GDM1 (cell line): ENCODE results near the gene IL1RAP.
A peak's percentile ranks its signal among the peaks of the same experiment; 100 is the strongest.
"Not testable (repeated sequence)": the region's sequence is repeated elsewhere in the genome, so short reads cannot be mapped to it uniquely, and the experiment has no call there.

Experiments
- DNase-seq: peaks from one replicate; lab custom pipeline; 2025; lab: John Stamatoyannopoulos, UW

IL1RAP gene, protein sequence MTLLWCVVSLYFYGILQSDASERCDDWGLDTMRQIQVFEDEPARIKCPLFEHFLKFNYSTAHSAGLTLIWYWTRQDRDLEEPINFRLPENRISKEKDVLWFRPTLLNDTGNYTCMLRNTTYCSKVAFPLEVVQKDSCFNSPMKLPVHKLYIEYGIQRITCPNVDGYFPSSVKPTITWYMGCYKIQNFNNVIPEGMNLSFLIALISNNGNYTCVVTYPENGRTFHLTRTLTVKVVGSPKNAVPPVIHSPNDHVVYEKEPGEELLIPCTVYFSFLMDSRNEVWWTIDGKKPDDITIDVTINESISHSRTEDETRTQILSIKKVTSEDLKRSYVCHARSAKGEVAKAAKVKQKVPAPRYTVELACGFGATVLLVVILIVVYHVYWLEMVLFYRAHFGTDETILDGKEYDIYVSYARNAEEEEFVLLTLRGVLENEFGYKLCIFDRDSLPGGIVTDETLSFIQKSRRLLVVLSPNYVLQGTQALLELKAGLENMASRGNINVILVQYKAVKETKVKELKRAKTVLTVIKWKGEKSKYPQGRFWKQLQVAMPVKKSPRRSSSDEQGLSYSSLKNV

GRCh38 chr3:190513409-190514370 is at the start of gene IL1RAP:
IL1RAP (plus strand) TSS chr3:190514085; CDS start chr3:190564290, 50,205 bp downstream.
- DNase-seq: peak; percentile 92

DNA sequence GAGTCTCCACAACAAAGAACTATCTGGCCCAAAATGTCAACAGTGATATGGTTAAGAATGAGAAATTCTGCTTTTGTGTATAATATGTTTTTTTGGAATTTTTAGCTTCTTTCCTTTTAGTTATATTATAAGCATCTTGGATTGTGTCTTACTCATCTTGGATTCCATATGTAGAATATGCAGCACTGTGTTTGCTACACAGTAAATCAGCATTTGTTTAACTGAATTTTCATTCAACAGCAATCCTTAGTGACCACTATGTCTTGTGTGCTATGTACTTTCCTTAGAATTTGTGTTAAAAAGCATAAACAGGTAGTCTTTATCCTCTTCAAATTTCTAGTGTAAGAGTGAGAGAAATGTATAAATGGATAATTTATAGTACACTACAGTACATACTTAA is 46.0 kb upstream of the IL1RAP start:
- no peak for DNase-seq

DNA sequence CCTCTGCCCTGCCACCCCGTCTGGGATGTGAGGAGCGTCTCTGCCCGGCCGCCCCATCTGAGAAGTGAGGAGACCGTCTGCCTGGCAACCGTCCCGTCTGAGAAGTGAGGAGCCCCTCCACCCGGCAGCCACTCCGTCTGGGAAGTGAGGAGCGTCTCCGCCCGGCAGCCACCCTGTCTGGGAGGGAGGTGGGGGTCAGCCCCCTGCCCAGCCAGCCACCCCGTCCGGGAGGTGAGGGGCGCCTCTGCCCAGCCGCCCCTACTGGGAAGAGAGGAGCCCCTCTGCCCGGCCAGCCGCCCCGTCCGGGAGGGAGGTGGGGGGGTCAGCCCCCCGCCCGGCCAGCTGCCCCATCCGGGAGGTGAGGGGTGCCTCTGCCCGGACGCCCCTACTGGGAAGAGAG is 40.6 kb upstream of the IL1RAP start:
- DNase-seq: not testable (repeated sequence)

DNA sequence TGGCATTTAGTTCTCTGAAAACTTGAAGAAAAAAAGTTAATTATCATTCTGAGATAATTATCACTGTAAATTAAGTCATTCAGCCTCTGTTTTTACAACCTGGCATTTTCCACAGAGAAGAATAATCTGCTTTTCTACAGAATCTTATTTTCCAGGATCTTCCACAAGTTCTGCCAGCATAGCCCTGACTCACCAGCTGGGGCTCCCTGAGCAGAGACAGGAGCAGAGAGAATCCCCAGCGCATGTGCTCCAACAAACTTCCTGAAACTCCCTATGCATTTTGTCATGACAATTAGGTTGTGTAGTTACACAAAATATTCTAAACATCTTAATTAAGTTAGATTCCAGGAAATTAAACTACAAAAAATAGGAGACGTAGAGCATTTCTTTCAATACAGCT is 32.1 kb upstream of the IL1RAP start:
- no peak for DNase-seq

DNA sequence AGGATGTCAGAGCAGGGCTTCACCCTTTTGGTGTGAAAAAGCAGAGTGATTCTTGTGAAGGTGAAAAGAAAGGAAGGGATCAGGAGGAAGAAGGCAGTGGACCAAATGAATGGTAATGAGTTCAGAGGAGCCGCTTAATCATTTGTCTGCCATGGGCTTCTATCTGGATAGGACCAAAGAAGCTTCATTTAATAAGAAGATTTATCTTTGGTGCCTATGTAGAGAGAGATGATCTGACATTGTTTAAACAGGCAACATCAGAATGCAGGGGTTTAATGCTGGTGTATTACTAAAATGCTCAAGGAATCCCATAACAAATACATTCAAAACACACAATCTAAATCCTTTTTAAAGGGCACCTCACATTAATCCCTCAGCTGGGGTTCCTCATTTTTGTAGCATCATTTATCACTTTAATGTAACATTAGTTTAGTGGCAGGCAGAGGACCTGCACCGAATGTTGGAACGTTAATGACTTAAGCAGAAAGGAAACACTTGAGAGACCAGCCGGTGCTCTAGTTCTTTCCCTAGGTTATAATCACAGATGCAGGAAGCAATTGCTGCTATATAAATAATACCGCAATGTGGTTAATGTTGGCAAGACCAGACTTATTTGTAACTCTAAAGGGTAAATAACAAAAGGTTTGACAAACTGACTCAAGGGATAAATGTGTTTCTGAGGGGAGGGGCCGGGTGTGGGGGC is 27.9 kb upstream of the IL1RAP start:
- peak; percentile 18 for DNase-seq

DNA sequence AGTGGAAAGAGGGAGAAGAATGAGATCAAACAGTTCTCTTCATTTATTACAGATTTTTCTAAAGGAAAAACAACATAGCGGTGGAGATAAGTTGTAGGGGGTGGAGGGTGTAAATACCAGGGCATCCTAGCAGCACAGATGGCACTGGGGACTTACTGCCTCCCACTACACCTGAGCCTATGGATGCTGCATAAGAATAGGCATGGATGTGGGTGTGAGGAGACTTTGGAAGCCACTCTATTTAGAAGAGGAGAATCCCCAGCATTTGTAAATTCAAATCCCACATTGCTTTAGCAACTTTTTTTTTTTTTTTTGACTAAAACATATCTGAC is 27.4 kb upstream of the IL1RAP start:
- DNase-seq: no peak

GRCh38 chr3:190486908-190487607 is 26.8 kb upstream of the IL1RAP start:
- no peak for DNase-seq

DNA sequence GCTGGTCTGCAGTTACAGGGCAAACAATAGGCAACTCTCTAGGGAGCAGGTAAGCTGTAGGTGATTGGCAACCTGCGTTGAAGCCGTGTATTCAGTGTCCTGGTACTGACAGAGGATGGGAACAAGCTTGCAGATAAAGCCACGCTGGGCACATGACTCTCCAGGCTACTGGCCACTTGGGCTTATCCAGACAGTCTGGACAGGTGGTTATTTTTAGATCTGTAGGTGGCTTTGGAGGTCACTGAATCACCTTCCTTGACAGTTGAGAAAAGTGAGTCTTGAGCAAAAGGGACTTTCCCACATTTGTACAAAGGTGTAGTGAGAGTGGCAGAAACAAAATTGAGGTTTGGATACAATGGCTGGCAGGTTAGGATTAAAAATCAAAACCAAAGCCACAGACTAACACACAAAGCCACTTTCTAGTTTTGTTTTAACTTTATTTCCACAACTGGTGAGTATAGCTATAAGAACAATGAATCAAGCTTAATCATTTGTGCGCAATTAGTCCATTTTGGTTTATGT is 22.3 kb upstream of the IL1RAP start:
- no peak for DNase-seq

- DNase-seq: no peak
These were observed 21.8 kb upstream of the IL1RAP start for GRCh38 chr3:190492129-190492528.

- no peak for DNase-seq
These were observed 20.9 kb upstream of the IL1RAP start for GRCh38 chr3:190492966-190493365.

DNA sequence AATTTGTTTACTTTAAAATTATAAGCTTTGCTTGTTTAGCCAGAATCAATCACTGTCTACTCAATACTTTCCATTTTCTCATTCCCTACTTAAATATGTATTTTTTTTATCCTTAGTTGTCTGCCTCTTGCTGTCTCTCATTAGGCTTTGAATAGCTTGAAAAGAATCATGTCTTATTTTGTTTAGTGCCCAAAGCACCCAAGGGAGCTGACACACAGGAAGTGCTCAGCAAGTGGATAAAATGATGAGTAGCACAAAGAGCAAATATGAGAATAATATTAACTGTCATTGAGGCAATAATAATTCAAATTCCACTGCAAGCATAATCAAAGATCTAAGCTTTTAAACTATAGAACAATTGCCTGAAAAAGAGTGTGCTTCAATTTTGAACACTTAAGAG is 19.0 kb upstream of the IL1RAP start:
- DNase-seq: no peak

- DNase-seq: no peak
These were observed 18.5 kb upstream of the IL1RAP start for GRCh38 chr3:190495354-190495753.

- no peak for DNase-seq
These were observed 18.1 kb upstream of the IL1RAP start for GRCh38 chr3:190495796-190496195.

DNA sequence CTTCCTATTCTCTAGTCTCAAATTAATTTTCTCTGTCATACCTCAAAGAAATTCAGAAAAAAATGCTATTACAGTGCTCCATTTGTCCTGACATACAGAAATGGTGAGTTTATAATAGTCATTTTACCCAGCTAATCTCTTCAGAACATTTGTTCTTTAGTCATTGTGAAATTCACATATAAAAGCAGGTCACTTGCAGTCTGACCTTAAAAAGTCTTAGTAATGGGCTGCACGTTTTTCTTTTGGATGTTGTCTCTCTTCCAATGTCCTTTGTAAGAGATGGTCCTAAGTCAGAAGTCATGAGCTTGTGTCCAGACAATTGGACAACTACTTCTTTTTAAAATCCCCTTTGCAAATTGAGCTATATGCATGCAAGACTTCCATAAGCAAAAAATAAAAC is 17.0 kb upstream of the IL1RAP start:
- no peak for DNase-seq

DNA sequence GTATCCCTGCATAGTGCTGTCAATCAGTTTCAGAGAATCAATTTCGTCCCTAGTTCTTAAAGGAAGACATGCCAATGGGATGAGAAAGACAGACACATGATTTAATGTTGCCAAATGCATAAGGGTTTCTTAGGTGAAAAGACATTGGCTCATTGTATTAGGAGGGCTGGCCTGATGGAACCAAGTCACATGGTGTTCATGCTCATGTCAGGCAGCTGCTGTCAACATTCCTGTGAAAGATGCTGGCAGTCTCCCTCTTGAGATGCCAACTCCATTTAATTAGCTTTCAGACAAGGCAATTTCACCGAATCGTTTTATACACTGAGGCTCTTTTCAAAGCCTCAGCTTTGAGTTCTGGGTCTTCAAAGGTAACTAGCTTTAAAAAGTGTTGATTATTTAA is 16.1 kb upstream of the IL1RAP start:
- DNase-seq: no peak

- DNase-seq: no peak
These were observed 15.6 kb upstream of the IL1RAP start for GRCh38 chr3:190498293-190498692.

DNA sequence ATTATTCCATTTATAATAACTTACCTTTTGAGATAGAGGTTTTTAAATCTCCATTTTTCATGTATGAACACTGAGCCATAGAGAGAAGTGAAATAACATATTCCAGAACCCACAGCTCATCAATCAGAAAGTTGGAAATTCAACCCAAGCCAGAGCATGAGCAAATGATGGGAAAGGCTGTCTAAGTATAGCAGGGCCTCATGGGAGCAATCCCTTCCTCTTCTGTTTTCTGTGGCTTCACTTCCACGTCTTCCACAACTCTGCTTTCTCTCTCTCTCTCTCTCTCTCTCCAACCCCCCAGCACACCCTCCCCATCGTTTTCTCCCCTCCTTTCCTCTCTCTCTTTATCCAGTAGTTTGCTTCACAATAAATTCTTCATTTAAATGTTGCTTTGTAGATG is 14.8 kb upstream of the IL1RAP start:
- no peak for DNase-seq

DNA sequence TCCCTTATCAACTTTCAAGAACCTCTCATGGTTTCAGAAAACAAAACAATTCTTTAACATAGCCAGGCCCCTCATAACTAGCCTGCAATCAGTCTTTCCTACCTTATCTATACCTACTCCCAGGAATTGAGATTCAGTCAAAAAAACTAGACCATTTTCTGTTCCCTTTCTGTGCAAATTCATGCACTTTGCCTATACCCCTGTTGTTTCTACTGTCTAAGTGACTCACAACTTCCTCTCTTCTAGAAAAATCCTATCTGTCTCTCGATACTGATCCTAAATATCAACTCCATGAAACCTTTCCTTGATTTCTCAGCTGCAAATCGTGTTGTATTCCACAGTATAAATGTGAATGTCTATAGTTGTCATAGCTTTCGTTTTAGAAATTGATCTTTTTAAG is 10.9 kb upstream of the IL1RAP start:
- no peak for DNase-seq

DNA sequence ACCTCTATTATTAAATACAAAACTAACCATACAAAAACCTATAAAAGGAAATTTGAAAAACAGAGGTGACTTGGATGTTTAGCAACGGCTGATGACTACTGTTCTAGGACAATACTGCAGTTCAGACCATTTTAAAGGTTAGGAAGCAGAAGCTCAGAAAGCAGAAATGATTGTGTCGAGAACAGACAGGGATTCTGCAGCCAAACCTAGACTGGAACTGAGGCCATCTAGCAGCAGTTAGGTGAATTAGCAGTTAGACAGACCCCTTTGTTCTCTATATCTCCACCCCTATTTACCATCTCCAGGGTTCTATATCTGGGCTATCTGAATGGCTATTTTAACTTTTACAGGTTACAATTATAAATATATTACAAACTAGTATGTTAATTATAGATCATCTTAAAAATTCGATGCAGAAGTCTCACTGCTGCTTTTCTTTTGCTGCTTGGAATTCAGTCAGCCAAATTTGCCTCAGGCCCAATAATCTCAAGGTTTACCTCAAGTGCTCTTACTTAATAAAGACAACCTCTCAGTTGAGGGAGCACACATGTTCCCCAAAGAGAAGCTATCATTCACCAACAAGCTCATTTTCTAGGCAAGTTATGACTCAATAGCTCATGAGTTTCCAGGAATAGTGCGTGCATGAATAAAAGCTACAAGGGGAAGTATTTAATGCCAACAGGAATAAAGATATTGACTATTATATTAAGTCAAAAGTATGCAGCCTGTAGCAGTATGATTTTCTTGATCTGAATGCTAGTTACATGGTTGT is 9.3 kb upstream of the IL1RAP start:
- peak; percentile 7 for DNase-seq

DNA sequence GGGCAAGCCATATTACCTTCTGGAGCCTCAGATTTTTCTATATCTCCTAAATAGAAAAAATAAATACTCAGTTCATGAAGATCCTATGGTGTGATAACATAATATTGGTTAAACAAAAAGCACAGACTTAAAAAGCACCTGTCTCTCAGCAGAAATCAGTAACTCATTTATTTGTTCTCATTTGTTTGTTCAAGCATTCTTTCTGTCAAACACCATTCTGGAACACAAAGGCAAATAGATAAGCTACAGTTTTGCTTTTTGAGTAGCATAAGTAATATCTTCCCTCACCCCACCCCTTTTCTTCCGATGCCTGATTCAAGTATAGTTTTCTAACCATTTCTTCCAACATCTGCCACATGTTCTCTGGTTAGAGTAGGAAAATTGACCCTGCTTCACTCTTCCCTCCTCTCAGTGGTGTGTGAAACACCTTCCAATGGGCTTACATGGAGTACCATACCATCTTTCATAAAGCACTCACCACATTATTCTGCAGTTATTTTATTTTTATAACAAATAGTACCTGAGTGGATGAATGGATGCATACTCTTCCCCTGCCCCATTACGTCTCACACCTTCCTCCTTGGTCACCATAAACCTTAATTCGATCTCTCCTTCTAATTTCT is 8.4 kb upstream of the IL1RAP start:
- DNase-seq: no peak
